HCT116 (cell line): ENCODE data around the gene UBE2E2.

Source experiments
- ATF3 ChIP-seq: IDR thresholded peaks from 2 replicates; pipeline ENCODE4 v1.6.1; 2012
- POLR2A ChIP-seq: IDR thresholded peaks from 2 replicates; pipeline ENCODE4 v1.7.0; 2011; ENCODE audit warnings: borderline replicate concordance; ENCODE audit not compliant: insufficient read depth, insufficient read length; ENCODE audit errors: extremely low read depth
- POLR2AphosphoS5 ChIP-seq: IDR thresholded peaks from 2 replicates; pipeline ENCODE4 v1.6.1; 2011; ENCODE audit warnings: mild to moderate bottlenecking, low read depth, low read length, moderate library complexity
- SIN3A ChIP-seq: IDR thresholded peaks from 2 replicates; pipeline ENCODE4 v1.6.1; 2012; ENCODE audit warnings: low read depth
- TCF7L2 ChIP-seq: IDR thresholded peaks from 2 replicates; pipeline ENCODE4 v1.7.0; 2011; ENCODE audit warnings: borderline replicate concordance, inconsistent platforms; ENCODE audit not compliant: insufficient read depth, insufficient read length; ENCODE audit errors: extremely low read depth
- TF ChIP-seq, protein P1 (sequence below), 3 experiments: fragments of 200-600 bp in 1 of 3; sonication (generic) in 1 of 3; IDR thresholded peaks in 2 of 3; conservative IDR thresholded peaks in 1 of 3; 2 replicates each; pipeline ENCODE4 v1.5.1; 2012 to 2017; ENCODE audit warnings: low read depth in 2 of 3, low read length in 2 of 3, antibody characterized with exemption in 1 of 3, borderline replicate concordance in 1 of 3, control low read depth in 1 of 3, mild to moderate bottlenecking in 1 of 3, mixed read lengths in 1 of 3, mixed run types in 1 of 3, moderate library complexity in 1 of 3; ENCODE audit not compliant: insufficient read depth in 1 of 3
- TF ChIP-seq, protein P2 (sequence below): IDR thresholded peaks from 2 replicates; pipeline ENCODE4 v1.6.1; 2012

GRCh38 chr3:23404246-23404645, 201.1 kb downstream of the UBE2E2 start:
- no peak for TF ChIP-seq SIN3A
- no peak for TF ChIP-seq TCF7L2
- TF ChIP-seq, protein P1, sequence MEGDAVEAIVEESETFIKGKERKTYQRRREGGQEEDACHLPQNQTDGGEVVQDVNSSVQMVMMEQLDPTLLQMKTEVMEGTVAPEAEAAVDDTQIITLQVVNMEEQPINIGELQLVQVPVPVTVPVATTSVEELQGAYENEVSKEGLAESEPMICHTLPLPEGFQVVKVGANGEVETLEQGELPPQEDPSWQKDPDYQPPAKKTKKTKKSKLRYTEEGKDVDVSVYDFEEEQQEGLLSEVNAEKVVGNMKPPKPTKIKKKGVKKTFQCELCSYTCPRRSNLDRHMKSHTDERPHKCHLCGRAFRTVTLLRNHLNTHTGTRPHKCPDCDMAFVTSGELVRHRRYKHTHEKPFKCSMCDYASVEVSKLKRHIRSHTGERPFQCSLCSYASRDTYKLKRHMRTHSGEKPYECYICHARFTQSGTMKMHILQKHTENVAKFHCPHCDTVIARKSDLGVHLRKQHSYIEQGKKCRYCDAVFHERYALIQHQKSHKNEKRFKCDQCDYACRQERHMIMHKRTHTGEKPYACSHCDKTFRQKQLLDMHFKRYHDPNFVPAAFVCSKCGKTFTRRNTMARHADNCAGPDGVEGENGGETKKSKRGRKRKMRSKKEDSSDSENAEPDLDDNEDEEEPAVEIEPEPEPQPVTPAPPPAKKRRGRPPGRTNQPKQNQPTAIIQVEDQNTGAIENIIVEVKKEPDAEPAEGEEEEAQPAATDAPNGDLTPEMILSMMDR (IDR thresholded peaks at IDR 0.05 in 2 of 3, conservative IDR thresholded peaks at IDR 0.05 in 1 of 3; ENCODE audit: borderline replicate concordance in 1 of 3, insufficient read depth in 1 of 3, low read depth in 2 of 3, low read length in 2 of 3) = no peak
- no peak for TF ChIP-seq POLR2A
- TF ChIP-seq, protein P2, sequence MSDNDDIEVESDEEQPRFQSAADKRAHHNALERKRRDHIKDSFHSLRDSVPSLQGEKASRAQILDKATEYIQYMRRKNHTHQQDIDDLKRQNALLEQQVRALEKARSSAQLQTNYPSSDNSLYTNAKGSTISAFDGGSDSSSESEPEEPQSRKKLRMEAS = no peak
- no peak for TF ChIP-seq ATF3
- no peak for TF ChIP-seq POLR2AphosphoS5
